Left cardiac atrium (tissue), 4 donors: Measurements from ENCODE around the gene SLC37A1. TPM values are rescaled to one million over a fixed set of nuclear protein-coding genes. Genes with fewer than 3 reads are reported as not detected.

Source experiments
- ATAC-seq, 2 donors: fragments of 200-7000 bp; cut with Tn5 transposase; one replicate each; pipeline ENCODE4 v1.9.1; 2020; ENCODE audit warnings: mild to moderate bottlenecking in 2 of 2, moderate library complexity in 2 of 2
- DNase-seq: peaks from one replicate; pipeline ENCODE4 v3.0.0-alpha.2; 2020
- intact Hi-C, 2 donors: fragments of 100-400 bp; cut with DNase I; formaldehyde crosslinking; loops; one replicate each; pipeline versions ENCODE4 v1.14.1 to v1.15.1; 2022 to 2023
- total RNA-seq, 2 donors: library from RNA; stranded (reverse); fragmentation: NEBNext Ultra II Directional; extraction: Animal tissue kit (Norgen Biotek cat#: 25700); gene quantifications; one replicate each; pipeline ENCODE4 v1.2.1, GENCODE V29; 2021
- donor health status: DM: no; HTN: yes; CAD: no.
- donor health status: DM: no; HTN: yes; CAD: no; lungs with severe emphysema.
- donor health status: DM: yes; HTN: yes; CAD: no.
- donor health status: Dilated cardiomyopathy.

SLC37A1 gene
- total RNA-seq, 2 donors from 2014 or later, result 1.9 to 3.7 TPM

DNA sequence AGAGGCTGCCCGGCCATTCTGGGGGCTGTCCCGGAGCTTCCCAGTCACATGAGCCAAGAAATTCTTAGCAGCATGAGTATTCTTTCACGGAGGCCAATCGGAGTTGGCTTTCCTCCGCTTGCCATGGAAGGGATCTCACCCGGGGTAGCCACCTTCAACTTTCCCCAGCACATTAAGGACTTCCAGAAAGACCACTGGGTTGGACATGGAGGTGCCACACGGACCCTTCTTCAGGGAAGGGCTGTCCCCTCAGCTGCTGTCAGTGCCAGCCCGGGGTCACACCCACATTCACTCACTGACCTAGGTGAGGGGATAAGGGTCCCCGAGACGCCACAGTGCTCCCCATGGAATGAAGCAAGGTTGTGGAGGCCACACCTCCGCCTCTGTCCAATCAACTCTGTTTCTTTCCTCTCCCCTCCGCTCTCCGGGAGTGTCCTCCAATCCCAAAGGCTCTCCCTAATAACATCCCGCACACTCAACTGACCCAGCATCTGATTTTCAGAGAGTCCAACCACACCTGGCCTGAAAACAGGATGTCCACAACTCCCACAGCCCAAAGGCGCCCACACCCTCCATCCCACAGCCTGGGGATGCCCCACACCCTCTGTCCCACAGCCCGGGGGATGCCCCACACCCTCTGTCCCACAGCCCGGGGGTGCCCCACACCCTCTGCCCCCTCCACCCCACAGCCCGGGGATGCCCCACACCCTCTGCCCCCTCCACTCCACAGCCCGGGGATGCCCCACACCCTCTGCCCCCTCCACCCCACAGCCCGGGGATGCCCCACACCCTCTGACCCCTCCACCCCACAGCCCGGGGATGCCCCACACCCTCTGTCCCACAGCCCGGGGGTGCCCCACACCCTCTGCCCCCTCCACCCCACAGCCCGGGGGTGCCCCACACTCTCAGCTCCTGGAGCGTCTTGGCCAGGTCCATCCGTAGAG, 37.0 kb upstream of the SLC37A1 start:
- no peak for ATAC-seq
- no peak for DNase-seq
- intact Hi-C loops, result no loop called here

DNA sequence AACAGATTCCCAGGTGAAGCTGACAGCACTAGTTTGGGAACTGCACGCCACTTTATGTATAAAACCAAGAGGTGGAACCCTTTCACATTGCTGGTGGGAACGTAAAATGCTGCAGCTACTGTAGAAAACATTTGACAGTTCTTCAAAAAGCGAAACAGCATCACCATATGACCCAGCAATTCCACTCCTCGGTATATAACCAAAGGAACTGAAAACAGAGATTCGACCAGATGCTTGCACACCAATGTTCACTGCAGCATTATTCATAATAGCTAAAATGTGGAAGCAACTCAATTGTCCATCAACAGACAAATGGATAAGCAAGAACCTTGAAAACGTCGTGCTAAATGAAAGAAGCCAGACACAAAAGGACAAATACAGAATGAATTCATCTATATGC, 35.1 kb upstream of the SLC37A1 start:
- no peak for DNase-seq
- intact Hi-C loops, result no loop called here
- ATAC-seq, result no peak

DNA sequence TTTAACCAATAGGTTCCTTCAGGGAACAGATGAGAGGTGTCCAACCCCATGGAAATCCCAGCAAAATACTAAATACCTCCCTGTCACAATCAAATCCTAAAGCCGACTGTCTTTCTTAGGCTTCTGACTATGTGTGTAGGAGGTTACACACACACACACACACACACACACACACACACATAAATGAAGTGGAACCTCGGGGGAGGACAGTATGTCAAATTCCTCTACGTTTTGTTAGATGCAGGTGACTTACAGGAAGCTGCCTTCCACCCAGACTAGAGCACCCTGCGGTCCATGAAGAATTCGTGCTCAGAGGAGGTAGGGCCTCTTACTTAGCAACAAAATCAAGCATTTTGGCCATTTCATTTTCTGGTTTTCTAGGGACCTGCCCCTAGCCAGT, 34.1 kb upstream of the SLC37A1 start:
- DNase-seq, result no peak
- no peak for ATAC-seq
- intact Hi-C loops, result no loop called here

DNA sequence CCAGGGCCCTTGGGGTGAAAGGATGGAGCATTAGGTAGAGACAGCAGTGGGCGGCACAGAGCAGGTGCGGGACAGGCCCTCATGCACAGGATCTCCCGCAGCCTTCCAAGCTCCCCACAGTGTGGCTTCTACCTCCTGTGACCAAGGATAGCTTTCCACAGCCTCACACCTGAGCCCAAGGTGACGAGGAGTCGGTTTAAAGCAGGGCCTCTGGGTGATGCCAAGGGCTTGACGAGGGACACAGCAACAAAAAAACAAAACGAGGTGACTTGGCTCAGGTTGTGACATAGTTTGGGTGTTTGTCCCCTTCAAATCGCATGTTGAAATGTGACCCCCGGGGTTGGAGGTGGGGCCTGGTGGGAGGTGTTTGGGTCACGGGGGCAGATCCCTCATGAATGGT, 32.9 kb upstream of the SLC37A1 start:
- no peak for ATAC-seq
- DNase-seq, result no peak
- intact Hi-C loops, result no loop called here

DNA sequence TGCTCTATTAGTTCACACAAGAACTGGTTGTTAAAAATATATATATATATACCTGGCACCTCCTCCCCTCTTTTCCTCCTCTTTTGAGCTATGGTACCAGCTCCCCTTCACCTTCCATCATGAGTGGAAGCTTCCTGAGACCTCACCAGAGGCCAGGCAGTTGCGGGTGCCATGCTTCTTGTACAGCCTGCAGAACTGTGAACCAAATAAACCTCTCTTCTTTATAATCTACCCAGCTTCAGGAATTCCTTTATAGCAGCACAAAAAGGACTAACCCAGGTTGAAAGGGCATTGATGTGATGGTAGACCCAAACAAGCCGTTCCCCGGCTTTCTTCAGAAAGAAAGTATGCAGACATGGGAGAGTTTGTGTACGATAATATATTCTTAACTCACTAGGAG, 32.5 kb upstream of the SLC37A1 start:
- no peak for DNase-seq
- intact Hi-C loops, result no loop called here
- ATAC-seq, result no peak

DNA sequence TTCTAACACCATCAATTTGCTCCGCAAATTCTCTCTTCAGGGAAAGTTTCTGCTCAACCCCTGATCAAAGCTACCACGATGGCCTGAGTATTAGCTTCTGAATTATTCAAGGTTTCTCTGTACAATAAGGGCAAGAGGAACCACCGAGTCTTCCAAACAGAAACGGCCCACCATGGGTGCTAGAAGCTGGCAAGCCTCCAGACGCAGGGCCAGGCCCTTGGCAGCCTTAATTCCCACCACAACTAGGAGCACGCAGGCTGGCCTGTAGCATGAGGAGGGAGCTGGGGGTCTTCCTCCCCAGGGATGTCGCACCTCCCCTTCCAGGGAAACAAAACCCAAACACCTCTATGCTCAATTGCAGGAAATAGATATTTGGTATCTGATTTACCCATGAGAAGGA, 28.7 kb upstream of the SLC37A1 start:
- DNase-seq, result no peak
- no peak for ATAC-seq
- intact Hi-C loops, result no loop called here

DNA sequence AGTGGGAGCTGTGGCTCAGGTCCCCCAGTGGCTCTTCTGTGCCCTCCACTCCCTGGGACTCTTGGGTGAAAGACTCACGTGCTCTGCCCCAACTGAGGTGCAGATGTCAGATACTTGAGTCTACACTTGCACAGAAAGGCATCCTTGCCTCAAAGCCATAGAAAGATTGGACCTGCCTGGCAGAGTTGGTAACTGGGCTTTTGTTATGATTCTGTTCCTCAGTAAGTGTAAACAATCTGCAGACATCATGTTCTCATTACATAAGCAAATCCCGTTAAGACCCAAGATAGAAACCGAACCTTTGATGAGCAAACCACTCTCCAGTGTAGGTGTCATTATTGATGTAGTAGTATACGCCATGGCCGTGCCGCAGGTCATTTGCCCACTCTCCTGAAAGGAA, 27.6 kb upstream of the SLC37A1 start:
- intact Hi-C loops, result no loop called here
- DNase-seq, result no peak
- no peak for ATAC-seq

DNA sequence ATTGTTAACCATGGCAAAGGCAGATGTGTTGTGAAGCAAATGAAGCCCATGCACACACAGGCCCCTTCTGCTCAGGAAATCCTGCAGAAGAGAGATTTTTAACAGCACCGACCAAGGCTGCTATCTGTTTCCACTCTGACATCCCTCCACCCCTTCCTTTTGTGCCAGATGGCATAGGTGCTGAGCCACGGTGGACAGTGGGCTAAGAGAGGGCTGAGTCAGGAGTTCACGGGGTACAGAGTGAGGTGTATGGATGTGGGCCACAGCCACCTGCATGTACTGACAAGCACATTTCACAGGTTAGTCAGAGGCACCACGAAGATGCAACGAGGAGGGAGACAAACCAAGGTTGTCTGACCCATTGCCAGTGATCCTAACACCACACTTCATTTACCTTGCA, 27.1 kb upstream of the SLC37A1 start:
- ATAC-seq (no peak), DNase-seq (no peak)
- intact Hi-C loops, result no loop called here

DNA sequence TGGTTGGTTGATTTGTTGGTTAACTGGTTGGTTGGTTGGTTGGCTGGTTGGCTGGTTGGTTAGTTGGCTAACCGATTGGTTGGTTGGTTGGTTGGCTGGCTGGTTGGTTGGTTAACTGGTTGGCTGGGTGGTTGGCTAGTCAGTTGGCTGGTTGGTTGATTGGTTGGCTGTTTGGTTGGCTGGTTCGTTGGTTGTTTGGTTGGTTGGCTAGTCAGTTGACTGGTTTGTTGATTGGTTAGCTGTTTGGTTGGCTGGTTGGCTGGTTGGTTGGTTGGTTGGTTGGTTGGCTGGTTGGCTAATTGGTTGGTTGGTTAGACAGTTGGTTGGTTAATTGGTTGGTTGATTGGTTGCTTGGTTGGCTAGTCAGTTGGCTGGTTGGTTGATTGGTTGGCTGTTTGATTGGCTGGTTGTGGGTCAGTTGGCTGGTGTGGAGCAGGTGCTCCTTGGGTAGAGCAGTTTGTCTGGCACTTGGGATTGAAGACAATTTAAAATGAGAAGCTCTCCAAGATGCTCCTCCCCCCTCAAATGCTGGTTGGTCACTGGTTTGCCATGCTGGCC, 24.6 kb upstream of the SLC37A1 start:
- intact Hi-C loops, result no loop called here
- DNase-seq (no peak), ATAC-seq (no peak)

DNA sequence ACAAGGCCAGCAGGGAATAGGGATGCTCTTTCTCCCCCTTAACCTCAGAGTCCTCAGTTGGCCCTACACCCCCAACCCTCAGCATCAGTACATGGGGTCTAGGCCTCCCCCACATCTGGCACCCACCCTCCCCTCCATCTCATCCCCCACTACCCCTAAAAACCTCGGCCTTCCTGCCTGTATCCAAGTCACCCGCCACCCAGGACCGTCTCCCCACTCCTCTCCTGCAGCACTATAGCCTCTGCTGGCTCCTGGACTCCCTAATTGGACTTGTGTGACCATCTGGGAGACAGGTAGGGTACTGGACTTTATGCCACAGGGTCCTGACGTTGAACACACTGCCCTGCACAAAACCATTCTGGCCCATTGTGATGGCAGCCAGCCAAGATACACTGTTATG, 23.7 kb upstream of the SLC37A1 start:
- ATAC-seq (no peak), DNase-seq (no peak)
- intact Hi-C loops, result no loop called here

DNA sequence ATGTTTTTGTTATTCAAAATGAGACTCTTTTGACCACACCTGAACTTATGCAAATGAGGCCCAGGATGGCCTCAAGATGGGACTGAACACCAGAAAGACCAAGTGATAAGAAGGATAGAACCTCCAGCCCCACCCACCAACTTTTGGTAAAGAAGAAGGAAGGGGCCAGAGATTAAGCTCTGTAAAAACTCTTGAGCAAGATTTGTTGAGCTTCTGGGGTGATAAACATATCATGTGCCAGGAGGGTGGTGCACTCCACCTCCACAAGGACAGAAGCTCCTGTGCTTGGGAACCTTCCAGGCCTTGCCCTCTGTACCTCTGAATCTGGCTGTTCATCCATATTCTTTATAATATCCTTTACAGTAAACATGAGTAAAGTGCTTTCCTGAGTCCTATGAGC, 22.9 kb upstream of the SLC37A1 start:
- DNase-seq (no peak), ATAC-seq (no peak)
- intact Hi-C loops, result no loop called here

DNA sequence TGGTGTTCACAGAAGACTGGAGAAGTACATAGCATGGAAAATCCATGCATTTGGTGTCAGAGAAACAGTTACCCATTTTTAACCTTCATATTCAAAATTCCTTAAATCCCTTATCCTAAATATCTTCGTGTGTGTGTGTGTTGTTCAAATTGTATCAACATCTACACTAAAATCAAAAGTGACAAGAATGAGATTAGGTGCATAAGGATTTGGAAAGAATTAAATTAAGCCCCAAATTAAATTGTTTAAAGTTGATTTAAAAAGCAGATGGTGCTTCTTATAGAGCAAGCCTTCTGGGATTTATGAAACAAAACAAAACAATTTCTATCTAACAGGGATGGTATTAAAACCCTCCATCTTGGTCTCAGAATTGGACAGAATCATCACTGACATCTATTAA, 22.3 kb upstream of the SLC37A1 start:
- intact Hi-C loops, result no loop called here
- ATAC-seq (no peak), DNase-seq (no peak)

DNA sequence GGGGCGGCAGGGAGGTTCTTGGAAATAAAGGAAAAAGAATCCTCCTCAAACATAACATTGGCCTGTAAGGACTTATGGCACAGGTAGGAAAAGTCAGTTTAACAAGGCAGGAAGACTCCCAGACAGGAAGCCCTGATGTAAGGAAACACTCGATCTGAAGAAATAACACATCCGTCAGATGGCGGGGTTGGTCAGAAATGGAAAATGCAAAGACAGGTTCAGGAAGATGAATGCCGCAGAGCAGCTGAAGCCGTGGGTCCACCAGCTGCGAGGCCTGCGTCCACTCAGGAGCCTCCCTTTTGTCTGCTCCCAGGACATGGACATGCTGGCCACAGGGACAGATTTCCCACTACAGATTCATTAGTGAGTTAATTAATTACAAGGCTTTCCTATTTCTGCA, 21.5 kb upstream of the SLC37A1 start:
- intact Hi-C loops, result no loop called here
- DNase-seq, result no peak
- no peak for ATAC-seq

DNA sequence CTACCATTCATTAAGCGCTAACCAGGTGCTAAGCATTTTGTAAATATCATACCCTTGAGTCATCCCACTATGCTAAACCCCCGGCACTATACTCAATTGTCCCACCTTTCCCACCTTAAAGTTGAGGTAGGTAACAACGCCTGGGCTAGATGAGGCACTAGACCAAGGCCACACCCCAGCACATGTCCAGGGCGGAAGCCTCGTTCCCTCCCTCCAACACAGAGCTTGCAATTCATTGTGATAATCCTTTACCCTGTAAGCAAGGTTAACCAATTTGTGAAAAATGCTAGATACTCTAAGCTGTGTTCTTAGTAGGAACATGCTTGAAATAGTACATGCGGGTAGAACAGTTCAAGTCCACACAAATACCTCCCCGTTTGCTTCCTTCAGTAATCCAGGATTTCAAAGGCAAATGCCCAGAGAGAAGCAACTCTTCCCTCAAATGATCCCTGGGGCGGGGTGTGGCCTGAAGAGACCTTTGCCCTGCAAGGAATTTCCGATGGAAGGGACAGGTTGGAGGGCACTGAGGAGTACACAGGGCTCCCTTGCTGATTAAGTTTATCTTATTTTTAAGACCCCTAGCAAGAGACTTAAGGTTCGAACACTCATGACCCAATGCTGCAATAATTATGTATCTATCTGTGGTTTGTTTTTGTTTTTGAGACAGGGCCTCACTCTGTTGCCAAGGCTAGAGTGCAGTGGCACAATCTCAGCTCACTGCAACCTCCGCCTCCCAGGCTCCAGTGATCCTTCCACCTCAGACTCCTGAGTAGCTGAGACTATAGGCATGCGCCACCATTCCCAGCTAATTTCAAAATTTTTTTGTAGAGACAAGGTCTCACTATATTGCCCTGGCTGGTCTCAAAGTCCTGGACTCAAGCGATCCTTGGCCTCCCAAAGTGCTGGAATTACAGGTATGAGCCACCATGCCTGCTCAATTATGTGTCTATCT, 20.3 kb upstream of the SLC37A1 start:
- intact Hi-C loops, result no loop called here
- no peak for DNase-seq
- no peak for ATAC-seq

DNA sequence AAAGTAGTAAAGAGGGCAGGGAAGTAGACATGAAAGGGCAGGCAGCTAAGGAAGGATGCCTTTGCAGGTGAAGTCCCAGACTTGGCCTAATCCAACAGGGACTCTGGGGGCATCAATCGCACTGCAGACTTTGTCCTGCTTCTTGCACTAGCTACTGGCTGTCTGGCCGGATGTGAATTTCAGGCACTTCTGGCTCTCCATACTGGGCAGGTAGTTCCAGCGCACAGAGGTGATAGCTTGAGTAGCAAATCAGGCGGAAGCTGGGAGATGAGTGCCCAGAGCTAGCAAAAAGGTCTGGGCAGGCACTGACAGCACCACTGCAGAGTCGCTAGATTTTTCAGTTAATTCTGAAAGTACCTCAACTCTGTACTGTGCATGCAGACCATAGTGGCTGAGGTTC, 18.6 kb upstream of the SLC37A1 start:
- no peak for DNase-seq
- no peak for ATAC-seq
- intact Hi-C loops, result no loop called here

DNA sequence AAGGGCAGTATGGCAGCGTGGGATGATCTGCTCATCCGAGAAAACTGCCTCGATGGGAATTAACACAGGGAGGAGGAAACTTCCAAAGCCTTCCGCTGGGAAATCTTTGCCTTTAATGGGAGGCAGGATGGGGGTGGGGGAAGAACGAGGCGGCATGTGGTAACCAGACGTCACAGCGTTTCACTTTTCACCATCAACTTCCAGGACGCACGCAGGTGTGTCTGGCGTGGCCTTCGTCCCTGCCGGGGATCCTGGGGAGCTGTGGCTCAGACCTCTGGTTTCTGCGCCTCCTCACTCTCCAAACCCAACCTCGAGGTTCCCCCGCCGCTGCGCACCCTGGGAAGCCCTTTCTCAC, 17.9 kb upstream of the SLC37A1 start:
- DNase-seq (no peak), ATAC-seq (peak; percentile 0 to 5)
- intact Hi-C loops, result no loop called here

DNA sequence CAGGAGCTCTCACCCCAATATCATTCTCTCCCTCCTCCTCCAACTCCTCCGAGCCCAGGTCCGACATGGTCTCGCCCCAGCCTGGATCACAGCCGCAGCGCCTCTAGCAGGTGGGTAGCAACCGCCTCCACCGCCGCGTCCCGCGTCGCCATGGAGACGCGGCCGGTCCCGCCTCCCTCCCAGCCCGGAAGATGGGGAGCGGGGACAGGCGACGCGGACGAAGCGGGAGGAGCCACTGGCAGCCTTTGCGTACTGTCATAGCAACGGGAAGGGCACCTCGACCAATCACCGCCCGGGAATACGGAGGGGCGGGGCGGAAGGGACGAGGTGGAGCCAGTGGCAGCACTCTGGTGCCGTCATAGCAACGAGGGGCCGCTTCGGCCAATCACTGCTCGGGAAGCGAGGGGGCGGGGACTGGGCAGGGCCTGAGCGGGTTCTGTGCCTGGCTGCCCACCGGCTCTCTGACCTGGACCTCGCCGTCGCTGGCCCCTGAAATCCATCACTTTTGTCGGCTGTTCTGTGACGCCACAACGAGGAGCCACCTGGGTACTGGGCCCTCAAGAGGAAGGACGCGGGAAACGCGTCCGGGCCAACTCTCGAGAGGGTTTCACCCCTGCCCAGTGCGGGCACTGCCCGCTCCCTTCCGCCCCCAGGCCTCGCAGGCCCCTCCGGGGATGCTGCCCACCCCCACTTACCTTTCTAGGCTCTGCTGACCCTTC, 17.4 kb upstream of the SLC37A1 start, which contains the start of gene RSPH1:
TSS of gene RSPH1 (minus strand) at position 105 of the 719 bp plus-strand sequence. CDS start at position 67, 38 bp downstream.
- ATAC-seq (peak; percentile 99 to 100), DNase-seq (peak; percentile 100)
- intact Hi-C loops, result no loop called here

DNA sequence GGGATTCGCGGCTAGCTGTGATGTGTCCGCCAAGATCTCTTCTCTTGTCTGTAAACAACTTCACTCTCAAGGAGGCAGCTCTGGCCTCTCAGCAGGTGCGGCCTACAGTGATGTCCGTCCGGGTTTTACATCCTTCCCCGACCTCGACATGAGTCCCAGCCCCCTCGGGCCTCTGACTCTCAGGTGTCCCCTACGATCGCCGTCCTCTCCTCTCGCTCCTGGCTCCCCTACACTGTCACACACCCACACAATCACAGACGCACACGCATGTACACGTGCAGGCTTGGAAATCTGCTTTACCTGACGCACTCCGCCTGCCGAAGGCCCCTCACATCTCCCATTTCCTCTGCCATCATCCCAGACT, 16.8 kb upstream of the SLC37A1 start:
- ATAC-seq (peak; percentile 3 to 19), DNase-seq (peak; percentile 29)
- intact Hi-C loops, result no loop called here

DNA sequence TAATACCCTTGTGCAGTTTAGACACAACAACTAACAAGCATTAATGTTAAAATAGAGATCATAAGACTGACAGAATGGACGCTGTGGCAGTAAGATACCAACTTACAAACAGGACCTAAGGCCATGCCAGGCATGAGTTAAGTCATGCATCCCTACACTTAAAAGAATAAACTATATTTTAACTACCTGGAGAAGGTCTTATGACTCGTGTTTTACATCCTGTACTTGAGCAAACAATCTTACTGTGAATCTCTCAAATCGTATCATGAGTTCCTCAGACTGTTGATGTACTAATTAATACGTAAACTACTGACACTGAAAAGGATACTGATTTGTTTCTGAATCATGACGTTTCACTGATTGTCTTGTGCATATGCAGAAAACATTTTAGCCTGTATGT, 15.6 kb upstream of the SLC37A1 start:
- no peak for ATAC-seq
- intact Hi-C loops, result no loop called here
- no peak for DNase-seq
